HG03460 (cell line): ENCODE measurements around the gene TBC1D1.

Source experiments
- ATAC-seq: cut with Tn5 transposase; IDR thresholded peaks from one replicate; pipeline ENCODE4 v1.9.1; 2021; ENCODE audit not compliant: unreplicated experiment

Gene TBC1D1

DNA sequence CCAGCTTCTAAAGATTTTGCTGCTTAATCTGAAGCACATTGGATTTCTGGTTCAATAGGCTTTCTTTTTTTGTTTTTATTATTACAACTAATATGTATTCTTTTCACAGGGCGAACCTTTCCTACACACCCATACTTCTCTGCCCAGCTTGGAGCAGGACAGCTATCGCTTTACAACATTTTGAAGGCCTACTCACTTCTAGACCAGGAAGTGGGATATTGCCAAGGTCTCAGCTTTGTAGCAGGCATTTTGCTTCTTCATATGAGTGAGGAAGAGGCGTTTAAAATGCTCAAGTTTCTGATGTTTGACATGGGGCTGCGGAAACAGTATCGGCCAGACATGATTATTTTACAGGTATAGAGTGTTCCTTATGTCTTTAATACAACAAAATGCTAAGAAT lies 224.7 kb downstream of the TBC1D1 start:
- no peak for ATAC-seq

DNA sequence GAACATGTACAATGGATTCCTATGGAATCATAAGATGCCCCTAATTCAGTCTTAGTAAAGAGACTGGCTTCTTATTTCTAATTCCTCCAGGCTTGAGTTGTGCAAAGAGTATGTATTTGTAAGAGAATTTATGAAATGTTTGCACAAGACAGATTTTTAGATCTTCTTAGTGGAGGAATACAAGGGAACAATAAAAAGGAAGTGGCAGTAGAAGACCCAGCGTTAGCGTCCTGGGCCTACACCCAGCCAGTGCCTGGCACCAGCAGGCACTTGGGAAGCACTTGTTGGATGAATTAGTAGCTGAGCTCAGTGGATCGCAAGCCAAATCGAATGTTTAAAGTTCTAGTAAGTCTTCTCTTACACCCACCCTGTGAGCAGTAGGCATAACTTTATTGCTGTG lies 226.7 kb downstream of the TBC1D1 start:
- ATAC-seq: no peak

DNA sequence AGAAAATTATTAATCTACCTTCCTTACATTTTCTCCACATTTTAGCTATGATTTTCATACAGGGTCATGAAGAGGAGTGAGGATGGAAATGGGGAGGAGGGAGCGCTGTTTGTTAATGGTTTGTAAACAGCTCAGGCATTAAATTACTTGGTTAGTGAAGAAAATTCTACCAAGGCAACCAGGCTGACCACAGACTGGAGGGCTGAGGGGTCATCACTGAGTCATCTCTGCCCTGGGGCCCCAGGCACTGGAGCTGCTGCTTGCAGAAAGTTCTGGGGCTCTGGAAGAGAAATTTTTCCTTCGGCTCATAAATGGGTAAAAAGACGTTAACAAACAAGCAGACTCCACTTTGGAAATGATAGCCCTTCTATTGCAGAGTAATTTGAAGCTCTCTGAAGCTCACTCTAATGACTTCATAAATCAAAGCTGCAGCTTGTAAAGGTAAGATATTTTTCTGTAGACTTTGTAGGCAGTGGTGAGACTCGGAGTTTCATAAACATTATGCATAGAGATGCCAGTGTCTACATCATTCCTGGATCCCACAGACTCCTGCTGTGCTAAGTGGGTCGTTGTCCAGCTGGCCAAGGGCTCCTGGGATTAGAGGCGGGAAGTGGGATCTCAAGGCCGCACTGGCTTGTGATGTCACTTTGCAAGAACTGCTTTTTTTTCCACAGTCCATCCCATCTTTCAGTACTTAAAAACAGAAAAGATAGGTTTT lies 228.9 kb downstream of the TBC1D1 start:
- no peak for ATAC-seq

DNA sequence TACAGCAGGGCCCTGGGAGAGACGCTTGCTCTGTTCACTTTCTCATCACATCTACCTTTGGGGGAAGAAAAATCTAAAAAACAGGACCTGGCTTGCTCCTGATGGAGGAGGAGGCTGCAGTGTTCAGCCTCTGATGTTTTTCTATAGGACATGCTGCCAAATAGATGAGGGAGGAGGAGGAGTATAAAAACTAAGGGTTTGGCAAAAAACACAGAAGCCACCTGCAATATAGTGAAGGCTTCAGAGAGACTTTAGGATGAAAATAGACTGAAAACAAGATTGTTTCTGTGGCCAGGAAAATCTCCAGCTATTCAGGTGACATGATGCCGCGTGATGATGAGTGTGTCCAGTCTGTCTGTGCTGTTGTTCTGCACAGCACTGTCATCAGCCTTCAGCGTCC lies 229.9 kb downstream of the TBC1D1 start:
- ATAC-seq: no peak

DNA sequence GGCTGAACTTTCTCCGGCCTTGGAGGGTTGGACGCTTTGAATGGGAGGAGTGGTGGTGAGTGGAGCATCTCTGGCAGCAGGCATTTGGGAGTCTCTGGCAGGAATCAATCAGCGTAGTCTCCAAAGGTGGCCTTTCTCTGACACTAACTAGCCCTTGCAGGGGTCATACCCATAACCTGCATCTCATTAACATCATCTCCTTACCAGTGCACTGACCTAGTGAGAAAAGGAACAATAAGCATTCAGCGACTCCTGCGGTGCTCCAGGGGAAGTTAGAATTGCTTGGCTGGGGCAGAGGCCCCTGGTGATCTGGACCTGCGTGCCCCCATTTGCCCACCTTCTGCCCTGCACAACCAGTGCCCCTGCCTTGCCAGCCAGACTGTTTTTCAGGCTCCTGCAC lies 231.2 kb downstream of the TBC1D1 start:
- no peak for ATAC-seq

DNA sequence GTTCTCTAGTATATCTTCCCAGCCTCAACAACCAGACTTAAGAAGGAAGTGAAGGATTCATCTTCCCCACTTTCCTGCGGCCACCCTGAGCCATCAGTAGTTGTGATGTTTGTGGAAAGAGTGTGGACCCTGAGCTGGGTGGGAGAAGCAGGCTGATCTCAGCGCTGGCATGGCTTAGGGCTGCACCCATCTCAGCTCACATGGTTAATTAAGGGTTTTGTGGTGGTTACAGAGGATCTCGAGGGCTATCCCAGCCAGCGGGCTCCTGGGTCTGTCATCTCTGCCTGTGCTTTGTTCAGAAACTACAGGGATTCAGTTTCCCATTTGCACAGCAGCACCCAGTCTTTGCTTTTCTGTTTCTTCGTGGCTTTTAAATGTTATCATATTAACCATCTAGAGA lies 232.7 kb downstream of the TBC1D1 start:
- ATAC-seq: no peak

DNA sequence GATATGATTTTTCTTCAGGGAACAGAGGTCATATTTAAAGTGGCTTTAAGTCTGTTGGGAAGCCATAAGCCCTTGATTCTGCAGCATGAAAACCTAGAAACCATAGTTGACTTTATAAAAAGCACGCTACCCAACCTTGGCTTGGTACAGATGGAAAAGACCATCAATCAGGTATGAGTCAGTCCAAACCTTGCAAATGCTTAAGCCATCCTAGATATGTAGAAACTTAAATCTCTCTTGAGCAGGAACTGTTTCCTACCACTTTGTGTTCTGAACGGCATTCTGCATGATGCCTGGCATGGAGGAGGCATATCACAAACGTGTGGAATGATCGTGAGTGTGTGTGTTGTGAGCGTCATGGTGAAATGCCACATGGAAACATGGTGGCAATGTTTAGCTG lies 234.1 kb downstream of the TBC1D1 start:
- ATAC-seq: no peak

DNA sequence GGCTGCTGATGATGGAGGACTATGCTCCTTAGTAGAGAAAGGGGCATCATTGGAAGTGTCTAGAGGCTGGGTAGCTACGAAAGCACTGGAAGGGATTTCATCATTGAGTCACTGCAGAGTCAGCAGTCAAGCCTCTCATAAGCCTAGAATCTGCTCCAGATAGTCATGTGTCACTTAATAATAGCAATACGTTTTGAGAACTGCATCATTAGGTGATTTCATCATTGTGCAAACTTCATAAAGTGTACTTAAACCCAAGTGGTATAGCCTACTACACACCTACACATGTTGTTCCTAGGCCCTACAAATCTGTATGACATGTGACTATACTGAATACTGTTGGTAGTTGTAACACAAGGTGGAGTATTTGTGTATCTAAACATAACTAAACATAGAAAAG lies 234.9 kb downstream of the TBC1D1 start:
- no peak for ATAC-seq

DNA sequence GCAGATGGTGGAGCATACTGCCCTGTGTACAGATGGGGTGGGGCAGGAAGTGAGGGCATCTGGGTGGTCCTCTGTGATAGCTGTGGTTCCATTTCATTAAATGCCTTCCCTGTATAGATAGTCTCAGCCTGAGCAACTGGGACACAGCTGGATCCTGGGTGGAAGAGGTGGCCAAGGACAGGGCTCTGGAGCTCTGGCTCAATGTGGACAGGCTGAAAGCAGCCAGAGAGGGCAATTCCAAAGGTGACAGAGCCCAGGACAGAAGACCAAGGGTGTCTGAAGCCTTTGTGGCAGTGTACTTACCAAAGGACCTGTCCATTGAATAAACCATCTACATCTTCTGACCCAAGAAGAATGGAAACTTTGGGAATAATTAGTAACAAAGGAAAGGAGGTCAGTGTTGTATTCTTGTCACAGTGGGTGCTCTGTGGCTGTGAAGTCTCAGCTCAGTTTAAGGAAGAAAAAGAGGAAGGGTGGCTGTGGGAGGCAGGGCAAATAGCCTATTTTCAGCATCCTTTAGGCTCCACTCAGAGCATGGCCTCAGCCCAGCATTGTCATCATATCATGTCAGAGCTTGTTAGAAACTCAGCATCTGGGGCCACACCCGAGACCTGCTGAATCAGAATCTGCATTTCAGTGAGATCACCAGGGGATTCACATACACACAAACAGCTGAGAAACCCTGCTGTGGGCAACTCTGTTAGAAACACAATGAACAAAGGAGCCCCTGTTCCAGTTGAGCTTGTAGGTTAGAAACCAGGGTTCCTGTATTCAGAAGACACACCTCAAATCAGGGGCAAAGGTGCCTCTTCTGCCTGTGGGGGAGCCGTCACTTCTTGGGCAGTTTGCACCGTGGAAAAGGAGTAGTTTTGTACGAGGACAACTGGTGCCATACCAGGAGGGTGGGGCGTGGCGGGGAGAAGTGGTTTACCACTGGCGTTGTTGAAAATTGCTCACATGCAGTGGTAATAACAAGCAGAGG lies 237.9 kb downstream of the TBC1D1 start:
- ATAC-seq: peak; percentile 40

DNA sequence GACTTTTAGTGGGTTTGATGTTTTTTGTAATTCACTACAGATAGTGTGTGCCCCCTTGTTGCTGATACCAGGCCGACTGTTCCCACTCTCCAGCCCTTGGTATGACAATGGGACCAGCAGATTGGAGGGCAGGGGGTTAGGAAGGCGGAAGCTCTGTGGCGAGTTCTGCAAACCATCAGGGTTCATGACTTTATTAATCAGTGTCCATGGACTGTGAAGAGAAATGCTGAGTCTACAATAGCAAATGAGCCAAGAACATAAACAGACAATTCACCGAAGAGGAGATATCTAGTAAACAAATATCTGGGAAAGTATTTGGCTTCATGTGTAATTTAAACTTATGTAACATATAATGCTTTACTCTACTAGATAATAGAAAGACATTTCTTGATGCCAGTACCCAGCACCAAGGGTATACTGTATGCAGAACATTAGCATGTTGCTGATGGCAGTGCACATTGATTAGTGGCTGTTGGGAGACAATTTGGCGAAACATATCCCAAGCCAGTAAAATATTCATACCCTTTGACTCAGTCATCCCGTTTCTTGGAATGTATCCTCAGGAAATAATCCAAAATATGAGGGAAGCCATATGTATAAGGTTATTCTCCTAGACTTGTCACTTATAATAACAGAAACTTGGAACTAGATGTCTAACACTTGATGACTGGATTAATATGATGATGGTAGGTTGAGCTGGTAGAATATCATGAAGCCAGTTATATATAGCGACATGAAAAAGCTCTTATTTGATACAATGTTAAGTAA lies 238.8 kb downstream of the TBC1D1 start:
- no peak for ATAC-seq

DNA sequence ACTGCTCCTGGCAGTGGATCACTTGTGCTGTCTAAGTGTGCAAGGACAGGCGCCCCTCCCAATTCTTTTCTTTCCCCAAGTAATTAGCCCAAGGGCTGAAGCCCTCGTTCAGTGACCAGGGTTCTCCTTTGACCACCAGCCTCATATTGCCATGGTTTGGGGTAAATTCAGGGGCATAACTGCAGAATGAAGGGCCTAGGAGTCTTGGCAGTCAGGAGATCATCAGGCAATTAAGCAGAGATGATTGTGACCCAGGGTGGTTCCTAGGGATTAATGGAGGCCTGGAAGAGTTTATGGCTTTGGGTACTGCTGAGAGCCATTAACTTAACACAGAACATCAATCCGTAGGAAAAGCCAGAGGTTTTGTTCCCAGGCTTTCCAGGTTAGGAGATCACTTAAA lies 240.0 kb downstream of the TBC1D1 start:
- ATAC-seq: no peak

DNA sequence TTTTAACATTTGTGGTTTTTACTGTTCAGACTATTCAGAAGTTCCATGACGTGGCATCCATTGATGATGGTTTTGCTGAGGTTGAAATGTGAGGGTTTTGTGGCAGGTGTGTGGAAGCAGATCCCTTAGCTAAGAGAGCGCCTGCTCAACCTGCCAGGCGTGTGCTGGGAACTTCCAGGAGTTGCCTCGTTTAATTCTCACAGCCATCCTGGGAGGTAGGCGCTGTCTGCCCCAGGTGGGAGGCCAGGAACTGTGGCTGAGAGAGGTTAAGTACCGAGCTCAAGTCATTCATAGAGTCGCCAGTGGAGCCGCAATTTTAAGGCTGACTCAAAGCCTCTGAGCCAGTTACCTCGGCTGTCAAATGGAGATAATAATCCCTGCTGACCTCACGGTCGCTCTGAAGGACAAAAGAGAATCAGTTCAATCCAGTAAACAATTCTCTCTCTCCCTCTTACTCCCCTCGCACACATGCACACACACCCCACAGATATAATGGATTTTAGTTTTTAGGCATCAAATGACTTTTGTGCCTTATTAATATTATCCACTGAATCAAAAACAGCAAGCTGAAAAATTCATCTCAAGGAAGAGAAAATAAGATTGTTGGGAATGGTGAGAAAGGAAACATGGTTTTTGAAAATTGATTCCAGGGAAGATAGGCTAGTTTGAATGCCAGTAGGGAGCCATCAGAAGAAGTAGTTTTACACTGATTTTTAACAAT lies 240.6 kb downstream of the TBC1D1 start:
- ATAC-seq: no peak

DNA sequence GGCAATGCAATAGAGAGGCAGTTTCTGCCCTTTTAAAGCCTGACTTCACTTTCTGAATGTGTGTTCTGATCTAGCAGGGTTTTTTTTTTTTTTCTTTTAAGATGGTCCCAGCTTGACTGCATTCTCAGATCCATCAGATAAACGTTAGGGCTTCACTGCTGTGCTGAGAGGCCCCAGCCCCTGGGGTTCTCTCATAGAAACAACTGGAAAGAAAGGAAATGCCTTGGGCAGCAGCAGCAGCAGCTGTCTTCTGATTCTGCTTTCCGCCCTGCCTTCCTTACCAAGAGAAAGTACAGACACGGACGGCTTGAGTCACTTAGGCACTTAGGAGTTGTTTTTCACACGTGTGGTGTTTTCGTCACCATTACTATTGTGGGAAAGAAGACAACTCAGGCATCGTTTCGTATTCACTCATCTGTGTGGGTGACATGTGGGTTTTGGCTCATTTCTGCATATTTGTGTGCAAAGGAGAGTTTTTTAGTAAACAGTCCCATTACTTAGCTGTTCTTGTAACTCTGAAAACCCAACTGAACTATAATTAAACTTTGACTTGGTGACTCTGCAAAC lies 241.3 kb downstream of the TBC1D1 start:
- peak; percentile 87 for ATAC-seq

DNA sequence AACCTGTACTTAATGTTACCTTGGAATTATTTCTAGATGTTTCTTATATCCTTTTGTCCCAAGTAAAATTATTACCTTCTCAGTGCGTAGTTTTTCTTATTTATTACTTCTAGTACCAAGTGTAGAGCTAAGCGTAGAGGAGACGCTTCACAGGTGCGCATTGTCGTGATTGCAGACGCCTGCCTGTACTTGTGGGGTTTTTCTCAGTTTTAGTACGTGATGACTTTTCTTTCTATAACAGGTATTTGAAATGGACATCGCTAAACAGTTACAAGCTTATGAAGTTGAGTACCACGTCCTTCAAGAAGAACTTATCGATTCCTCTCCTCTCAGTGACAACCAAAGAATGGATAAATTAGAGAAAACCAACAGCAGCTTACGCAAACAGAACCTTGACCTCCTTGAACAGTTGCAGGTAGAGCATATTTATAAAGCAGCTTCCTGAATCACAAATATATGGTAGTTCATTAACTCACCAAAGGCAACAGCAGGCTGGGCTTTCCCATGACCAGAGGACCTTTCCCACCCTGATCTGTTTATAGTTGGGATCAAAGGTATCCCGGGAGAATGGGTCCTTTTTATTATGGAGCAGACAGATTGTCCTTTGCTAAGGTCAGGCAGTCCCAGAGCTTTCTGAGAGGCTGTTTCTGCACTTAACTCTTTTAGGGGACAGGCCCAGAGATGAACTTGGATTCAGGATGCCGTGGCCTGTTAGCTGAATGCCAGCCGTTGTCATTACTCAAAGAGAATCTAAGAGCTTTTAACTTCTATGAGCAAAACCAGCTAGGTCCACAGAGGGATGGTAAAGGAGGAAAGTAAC lies 242.2 kb downstream of the TBC1D1 start:
- no peak for ATAC-seq

DNA sequence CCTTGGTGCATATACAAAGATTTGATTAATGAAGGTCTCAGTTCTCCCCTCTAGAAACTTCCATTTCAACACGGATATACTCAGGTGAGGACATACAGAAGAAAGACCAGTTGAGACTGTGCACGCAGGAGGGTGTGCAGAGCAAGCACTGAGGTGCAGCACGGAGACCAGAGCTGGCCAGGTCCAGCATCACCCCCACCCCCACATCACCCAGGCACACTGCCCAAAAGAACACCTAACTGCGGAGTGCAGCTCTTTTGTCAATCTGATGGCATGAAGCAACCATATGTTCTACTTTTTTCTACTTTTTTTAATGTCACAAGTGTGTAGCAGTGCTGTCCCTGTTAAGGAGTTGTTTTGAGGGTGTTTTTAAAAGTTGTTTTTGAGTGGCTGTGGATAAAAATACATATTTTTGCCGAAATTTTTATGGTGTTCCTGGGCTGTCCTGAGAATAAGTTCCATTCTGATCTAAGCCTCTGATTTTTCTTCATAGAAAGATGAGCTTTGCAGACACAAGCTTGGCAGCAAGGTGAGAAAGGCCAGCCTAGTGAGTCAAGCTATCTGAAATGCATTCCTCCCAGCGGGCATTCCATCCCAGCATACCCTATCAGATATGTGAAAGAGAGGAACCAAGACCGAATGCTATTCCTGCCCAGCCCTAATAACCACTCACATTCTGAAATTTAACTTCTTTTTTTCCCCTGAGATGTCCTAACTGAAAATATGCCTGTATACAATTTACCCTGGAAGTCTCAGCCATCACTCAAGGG lies 243.0 kb downstream of the TBC1D1 start:
- ATAC-seq: no peak

DNA sequence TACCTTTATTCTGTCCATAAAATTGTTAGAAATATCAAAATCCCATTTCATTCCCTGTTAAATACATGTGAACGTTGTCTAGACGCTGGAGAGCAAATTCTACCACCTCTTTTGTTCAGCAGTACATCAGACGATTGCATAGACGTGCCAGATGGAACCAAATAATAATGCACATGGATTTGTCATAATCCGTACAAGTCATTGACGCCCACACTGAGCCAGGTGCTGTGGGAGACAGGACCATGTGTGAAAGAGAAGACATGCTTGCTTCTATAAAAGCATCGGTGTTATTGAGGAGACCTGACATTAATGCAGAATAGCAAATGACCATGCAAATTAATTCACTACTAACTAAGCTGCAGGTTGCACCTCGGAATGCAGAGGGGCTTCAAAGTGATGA lies 244.3 kb downstream of the TBC1D1 start:
- no peak for ATAC-seq

DNA sequence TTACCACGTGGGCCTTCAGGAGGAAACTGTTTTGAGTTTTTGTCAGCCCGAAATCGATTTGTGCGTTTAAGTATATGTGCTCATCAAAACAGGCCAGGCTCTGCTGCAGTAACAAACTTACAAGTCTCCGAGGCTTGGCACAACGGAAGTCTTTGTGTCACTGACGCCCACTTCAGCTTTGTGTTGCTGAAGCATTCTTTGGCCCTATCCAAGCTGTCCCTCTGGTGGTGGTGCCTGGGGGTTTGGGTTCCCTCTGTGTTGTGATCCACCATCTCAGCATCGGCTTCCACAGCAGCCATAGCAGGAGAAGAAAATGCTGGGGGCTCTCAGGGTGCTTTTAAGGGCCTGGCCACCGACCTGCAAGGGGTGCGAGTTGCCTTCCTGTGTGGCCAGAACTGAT lies 245.7 kb downstream of the TBC1D1 start:
- ATAC-seq: no peak

DNA sequence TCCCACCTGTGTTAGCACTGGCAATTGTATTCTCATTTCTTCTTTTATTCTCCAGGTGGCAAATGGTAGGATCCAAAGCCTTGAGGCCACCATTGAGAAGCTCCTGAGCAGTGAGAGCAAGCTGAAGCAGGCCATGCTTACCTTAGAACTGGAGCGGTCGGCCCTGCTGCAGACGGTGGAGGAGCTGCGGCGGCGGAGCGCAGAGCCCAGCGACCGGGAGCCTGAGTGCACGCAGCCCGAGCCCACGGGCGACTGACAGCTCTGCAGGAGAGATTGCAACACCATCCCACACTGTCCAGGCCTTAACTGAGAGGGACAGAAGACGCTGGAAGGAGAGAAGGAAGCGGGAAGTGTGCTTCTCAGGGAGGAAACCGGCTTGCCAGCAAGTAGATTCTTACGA lies 246.2 kb downstream of the TBC1D1 start:
- no peak for ATAC-seq

DNA sequence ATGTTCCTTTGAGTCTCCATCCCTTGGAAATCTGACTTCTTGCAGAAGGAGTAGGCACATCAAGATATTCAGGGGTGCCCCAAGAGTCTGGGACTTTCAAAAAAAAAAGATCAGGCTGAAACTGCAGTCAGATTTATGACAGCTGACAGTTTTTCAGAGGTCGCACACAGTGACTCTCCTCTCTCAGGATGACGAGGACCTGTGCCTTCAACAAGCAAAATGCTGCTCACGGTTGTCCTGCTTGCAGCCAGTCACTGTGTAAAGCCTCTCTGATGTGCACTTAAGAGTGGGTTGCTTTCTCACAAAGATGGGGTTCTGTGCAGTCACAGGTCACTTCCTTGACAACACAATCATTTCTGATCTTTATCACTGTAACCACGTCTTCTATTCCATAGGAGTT lies 247.5 kb downstream of the TBC1D1 start:
- no peak for ATAC-seq
